ENCODE data around the gene DCLK2. TPM values are rescaled to one million over a fixed set of nuclear protein-coding genes. Genes with fewer than 3 reads are reported as not detected.

DCLK2 gene
- total and polyA plus RNA-seq, 2 donors (not counting 1 experiment from before 2014, with no cell fraction given), result 0.91 to 3.3 TPM

- no peak overlapping the region for H3K4me3 Mint-ChIP-seq
- H3K36me3 ChIP-seq (replicated peaks in 1 of 2; ENCODE audit: control extremely low read depth in 1 of 2, control insufficient read depth in 1 of 2, extremely low read depth in 1 of 2, insufficient read depth in 2 of 2, low read length in 1 of 2), result no peaks in the 10 kb centered on the region
- no peak overlapping the region for H3K9ac ChIP-seq (ENCODE audit: low read length)
- H3K9me3 Mint-ChIP-seq (ENCODE audit: insufficient read depth), result no peaks in the 10 kb centered on the region
- H2AFZ ChIP-seq (ENCODE audit: insufficient read depth, low read depth, low read length, poor library complexity, severe bottlenecking), result no peak overlapping the region
- no peaks in the 10 kb centered on the region for H3K27me3 Mint-ChIP-seq
- no peaks in the 10 kb centered on the region for H3K4me1 ChIP-seq (ENCODE audit: control insufficient read depth in 2 of 2, insufficient read depth in 2 of 2, low read length in 2 of 2)
- WGBS (ENCODE audit: insufficient coverage), result 93% methylated on average over 4 of the region's 6 CpGs
- no peak overlapping the region for H3K4me3 ChIP-seq (ENCODE audit: control extremely low read depth in 1 of 5, extremely low read depth in 1 of 5, insufficient read depth in 1 of 5, low read depth in 2 of 5, low read length in 4 of 5)
- no peak overlapping the region for H3K27ac ChIP-seq (ENCODE audit: low read length in 2 of 2)
- TF ChIP-seq EZH2 (IDR thresholded peaks at IDR 0.05; ENCODE audit: borderline replicate concordance, insufficient read depth, low read depth, low read length, poor library complexity, severe bottlenecking) (no peak), CTCF (IDR thresholded peaks at IDR 0.05) (no peak)
- ATAC-seq (ENCODE audit: low read depth) (no peak), DNase-seq (no peak)
- no peak overlapping the region for H3K27ac Mint-ChIP-seq
- intact Hi-C loops (cut with micrococcal nuclease), result no loop called here
- no peaks in the 10 kb centered on the region for H3K4me1 Mint-ChIP-seq
- H4K20me1 ChIP-seq (ENCODE audit: control insufficient read depth, insufficient read depth, low read length, poor library complexity, severe bottlenecking), result no peaks in the 10 kb centered on the region
- POLR2A ChIA-PET, result no interaction called here
- CTCF ChIA-PET, result interaction anchor here (0.8 kb wide), 1 partner anchor 8 kb away, joined by 3 read pairs; no protein-coding TSS in a partner anchor
- H3K79me2 ChIP-seq (ENCODE audit: control insufficient read depth, insufficient read depth, low read length), result no peaks in the 10 kb centered on the region
- no peaks in the 10 kb centered on the region for H3K9me3 ChIP-seq (ENCODE audit: control extremely low read depth in 1 of 3, control insufficient read depth in 2 of 3, insufficient read depth in 1 of 3, low read length in 2 of 3)
- H3K4me2 ChIP-seq (replicated peaks; ENCODE audit: low read depth, low read length, poor library complexity, severe bottlenecking), result no peak overlapping the region
- H3K27me3 ChIP-seq (replicated peaks in 1 of 4; ENCODE audit: control extremely low read depth in 1 of 4, control insufficient read depth in 3 of 4, insufficient read depth in 4 of 4, low read length in 3 of 4), result no peaks in the 10 kb centered on the region
Observed at GRCh38 chr4:150252306-150252705, 174.1 kb downstream of the DCLK2 start.

- ChIA-PET POLR2A (no interaction called here), CTCF (interaction anchor here (0.8 kb wide), 1 partner anchor 9 kb away, joined by 3 read pairs; no protein-coding TSS in a partner anchor)
- Histone ChIP-seq H3K27me3 (replicated peaks in 1 of 4; ENCODE audit: control extremely low read depth in 1 of 4, control insufficient read depth in 3 of 4, insufficient read depth in 4 of 4, low read length in 3 of 4) (no peaks in the 10 kb centered on the region), H3K79me2 (ENCODE audit: control insufficient read depth, insufficient read depth, low read length) (no peaks in the 10 kb centered on the region), H3K27ac (ENCODE audit: low read length in 2 of 2) (no peak overlapping the region), H3K4me1 (ENCODE audit: control insufficient read depth in 2 of 2, insufficient read depth in 2 of 2, low read length in 2 of 2) (no peaks in the 10 kb centered on the region), H3K4me3 (ENCODE audit: control extremely low read depth in 1 of 5, extremely low read depth in 1 of 5, insufficient read depth in 1 of 5, low read depth in 2 of 5, low read length in 4 of 5) (no peak overlapping the region), H2AFZ (ENCODE audit: insufficient read depth, low read depth, low read length, poor library complexity, severe bottlenecking) (no peak overlapping the region), H4K20me1 (ENCODE audit: control insufficient read depth, insufficient read depth, low read length, poor library complexity, severe bottlenecking) (no peaks in the 10 kb centered on the region), H3K4me2 (replicated peaks; ENCODE audit: low read depth, low read length, poor library complexity, severe bottlenecking) (no peak overlapping the region), H3K9me3 (ENCODE audit: control extremely low read depth in 1 of 3, control insufficient read depth in 2 of 3, insufficient read depth in 1 of 3, low read length in 2 of 3) (no peaks in the 10 kb centered on the region), H3K36me3 (replicated peaks in 1 of 2; ENCODE audit: control extremely low read depth in 1 of 2, control insufficient read depth in 1 of 2, extremely low read depth in 1 of 2, insufficient read depth in 2 of 2, low read length in 1 of 2) (no peaks in the 10 kb centered on the region), H3K9ac (ENCODE audit: low read length) (no peak overlapping the region)
- no peak overlapping the region for H3K27ac Mint-ChIP-seq
- H3K9me3 Mint-ChIP-seq (ENCODE audit: insufficient read depth), result no peaks in the 10 kb centered on the region
- H3K4me1 Mint-ChIP-seq, result no peaks in the 10 kb centered on the region
- H3K4me3 Mint-ChIP-seq, result no peak overlapping the region
- no peak for DNase-seq
- 93% methylated on average over 2 of the region's 7 CpGs for WGBS (ENCODE audit: insufficient coverage)
- H3K27me3 Mint-ChIP-seq, result no peaks in the 10 kb centered on the region
- ATAC-seq (ENCODE audit: low read depth), result no peak
- TF ChIP-seq EZH2 (IDR thresholded peaks at IDR 0.05; ENCODE audit: borderline replicate concordance, insufficient read depth, low read depth, low read length, poor library complexity, severe bottlenecking) (no peak), CTCF (IDR thresholded peaks at IDR 0.05) (no peak)
- intact Hi-C loops (cut with micrococcal nuclease), result no loop called here
Observed at GRCh38 chr4:150252741-150253140, 174.5 kb downstream of the DCLK2 start.
